SK-N-SH treated with all-trans-retinoic acid at 6 μM for 48 hours (cell line): Measurements from ENCODE around the gene ARHGAP1.

Experiments used
- ATAC-seq: fragments of 200-7000 bp; cut with Tn5 transposase; 3 replicates; pipeline ENCODE4 v1.9.1; 2020; ENCODE audit warnings: mild to moderate bottlenecking, moderate library complexity
- ARNTL ChIP-seq: fragments of 450-650 bp; formaldehyde crosslinking; IDR thresholded peaks from 2 replicates; pipeline ENCODE4 v1.5.0; 2020; ENCODE audit warnings: low read depth, mild to moderate bottlenecking, moderate library complexity, borderline replicate concordance
- BACH2 ChIP-seq: fragments of 250-450 bp; sonication (Bioruptor Pico); IDR thresholded peaks from 2 replicates; pipeline ENCODE4 v1.9.0; 2021; ENCODE audit warnings: mild to moderate bottlenecking, borderline replicate concordance
- CSRNP3 ChIP-seq: fragments of 250-450 bp; sonication (Bioruptor Pico); IDR thresholded peaks from 2 replicates; pipeline ENCODE4 v1.5.1; 2021; ENCODE audit warnings: mild to moderate bottlenecking, moderate library complexity
- ESRRG ChIP-seq: fragments of 250-450 bp; sonication (Bioruptor Pico); IDR thresholded peaks from 2 replicates; pipeline ENCODE4 v1.6.1; 2021; ENCODE audit warnings: mild to moderate bottlenecking
- GLIS3 ChIP-seq: fragments of 250-450 bp; sonication (Bioruptor Pico); IDR thresholded peaks from 2 replicates; pipeline ENCODE4 v1.5.0; 2020; ENCODE audit warnings: mild to moderate bottlenecking, moderate library complexity
- OSR1 ChIP-seq: fragments of 250-450 bp; sonication (Bioruptor Pico); IDR thresholded peaks from 2 replicates; pipeline ENCODE4 v1.8.0; 2022; ENCODE audit warnings: moderate library complexity, mild to moderate bottlenecking, inconsistent platforms
- PATZ1 ChIP-seq: fragments of 250-450 bp; sonication (Bioruptor Pico); IDR thresholded peaks from 2 replicates; pipeline ENCODE4 v1.8.0; 2020; ENCODE audit warnings: mild to moderate bottlenecking, moderate library complexity, borderline replicate concordance
- POU6F1 ChIP-seq: fragments of 250-450 bp; sonication (Bioruptor Pico); IDR thresholded peaks from 2 replicates; pipeline ENCODE4 v1.8.0; 2021; ENCODE audit warnings: low read depth, mild to moderate bottlenecking, moderate library complexity, borderline replicate concordance
- PPARA ChIP-seq: fragments of 250-450 bp; sonication (Bioruptor Pico); IDR thresholded peaks from 2 replicates; pipeline ENCODE4 v1.5.0; 2020; ENCODE audit warnings: mild to moderate bottlenecking, borderline replicate concordance
- RARB ChIP-seq: fragments of 250-450 bp; sonication (Bioruptor Pico); IDR thresholded peaks from 2 replicates; pipeline ENCODE4 v1.8.0; 2021; ENCODE audit warnings: mild to moderate bottlenecking, moderate library complexity
- SNAI2 ChIP-seq: fragments of 250-450 bp; sonication (Bioruptor Pico); IDR thresholded peaks from 2 replicates; pipeline ENCODE4 v1.5.0; 2020; ENCODE audit warnings: mild to moderate bottlenecking, moderate library complexity
- TCF4 ChIP-seq: fragments of 250-450 bp; sonication (Bioruptor Pico); IDR thresholded peaks from 2 replicates; pipeline ENCODE4 v1.8.0; 2021; ENCODE audit warnings: mild to moderate bottlenecking, moderate library complexity, borderline replicate concordance
- TOX ChIP-seq: fragments of 250-450 bp; sonication (Bioruptor Pico); IDR thresholded peaks from 2 replicates; pipeline ENCODE4 v1.8.0; 2021; ENCODE audit warnings: mild to moderate bottlenecking, moderate library complexity, borderline replicate concordance
- TSHZ2 ChIP-seq: fragments of 250-450 bp; sonication (Bioruptor Pico); IDR thresholded peaks from 2 replicates; pipeline ENCODE4 v1.5.0; 2020; ENCODE audit warnings: mild to moderate bottlenecking, moderate library complexity
- ZC3H10 ChIP-seq: fragments of 250-450 bp; sonication (Bioruptor Pico); IDR thresholded peaks from 2 replicates; pipeline ENCODE4 v1.5.1; 2021; ENCODE audit warnings: mild to moderate bottlenecking, moderate library complexity
- ZFP3 ChIP-seq: fragments of 250-450 bp; sonication (Bioruptor Pico); IDR thresholded peaks from 2 replicates; pipeline ENCODE4 v1.5.0; 2020; ENCODE audit warnings: mild to moderate bottlenecking, moderate library complexity
- ZFP30 ChIP-seq: fragments of 450-650 bp; formaldehyde crosslinking; IDR thresholded peaks from 2 replicates; pipeline ENCODE4 v1.5.0; 2022; ENCODE audit warnings: mild to moderate bottlenecking, moderate library complexity
- ZNF565 ChIP-seq: fragments of 450-650 bp; formaldehyde crosslinking; conservative IDR thresholded peaks from 2 replicates; pipeline ENCODE4 v1.5.0; 2020; ENCODE audit warnings: low read depth, mild to moderate bottlenecking, moderate library complexity
- ZNF70 ChIP-seq: fragments of 450-650 bp; formaldehyde crosslinking; IDR thresholded peaks from 2 replicates; pipeline ENCODE4 v1.5.0; 2020; ENCODE audit warnings: mild to moderate bottlenecking, moderate library complexity
- ZNF8 ChIP-seq: fragments of 450-650 bp; formaldehyde crosslinking; IDR thresholded peaks from 2 replicates; pipeline ENCODE4 v1.5.0; 2020; ENCODE audit warnings: mild to moderate bottlenecking, moderate library complexity

ARHGAP1 gene

GRCh38 chr11:46680164-46680760 lies 20.2 kb downstream of the ARHGAP1 start:
- TF ChIP-seq TCF4 (no peak), POU6F1 (no peak), ARNTL (no peak)
- ATAC-seq, result no peak

- TF ChIP-seq BACH2 (CRISPR knock-in tag), result no peak
- TF ChIP-seq CSRNP3 (CRISPR knock-in tag), result no peak
- no peak for TF ChIP-seq ZFP3 (CRISPR knock-in tag)
- no peak for TF ChIP-seq POU6F1
- no peak for TF ChIP-seq TOX (CRISPR knock-in tag)
- no peak for TF ChIP-seq RARB (CRISPR knock-in tag)
- TF ChIP-seq GLIS3 (CRISPR knock-in tag), result no peak
- TF ChIP-seq ESRRG (CRISPR knock-in tag), result no peak
- no peak for TF ChIP-seq SNAI2 (CRISPR knock-in tag)
- TF ChIP-seq OSR1 (CRISPR knock-in tag), result no peak
- no peak for TF ChIP-seq ZNF70 (CRISPR knock-in tag)
- TF ChIP-seq ZNF8 (CRISPR knock-in tag), result no peak
- TF ChIP-seq PATZ1, result no peak
- TF ChIP-seq ZNF565, result no peak
- no peak for TF ChIP-seq ZC3H10 (CRISPR knock-in tag)
- no peak for TF ChIP-seq TSHZ2 (CRISPR knock-in tag)
- no peak for TF ChIP-seq ZFP30 (CRISPR knock-in tag)
- TF ChIP-seq, all 23 proteins: peak for 0
- no peak for ATAC-seq
These were observed 20.9 kb downstream of the ARHGAP1 start for GRCh38 chr11:46679241-46680163.

- no peak for ATAC-seq
- TF ChIP-seq PPARA, result no peak
- TF ChIP-seq POU6F1, result no peak
- no peak for TF ChIP-seq ARNTL
- TF ChIP-seq BACH2 (CRISPR knock-in tag), result no peak
- no peak for TF ChIP-seq ESRRG (CRISPR knock-in tag)
- no peak for TF ChIP-seq ZNF565
- TF ChIP-seq CSRNP3 (CRISPR knock-in tag), result no peak
- TF ChIP-seq GLIS3 (CRISPR knock-in tag), result no peak
These were observed 21.7 kb downstream of the ARHGAP1 start for GRCh38 chr11:46678741-46679130.
